C4-2B (cell line): ENCODE data around the gene RFTN1.

Experiments
- H3K27ac ChIP-seq: fragments of 450-650 bp; 2 replicates; pipeline ENCODE4 v1.5.1; 2017
- CTCF ChIP-seq: fragments of 450-650 bp; conservative IDR thresholded peaks from 2 replicates; pipeline ENCODE4 v1.5.1; 2017; ENCODE audit warnings: mild to moderate bottlenecking
- ZFX ChIP-seq: fragments of 450-650 bp; IDR thresholded peaks from 2 replicates; pipeline ENCODE4 v1.6.1; 2017

The RFTN1 gene

GRCh38 chr3:16400106-16400931 lies 113.2 kb downstream of the RFTN1 start:
- no peak overlapping the region for H3K27ac ChIP-seq

GRCh38 chr3:16399473-16399872 lies 114.0 kb downstream of the RFTN1 start:
- no peak for TF ChIP-seq ZFX
- no peak for TF ChIP-seq CTCF
- no peak overlapping the region for H3K27ac ChIP-seq

More at GRCh38 chr3:16400106-16400931, 113.2 kb downstream of the RFTN1 start:
- TF ChIP-seq ZFX (no peak), CTCF (no peak)

- no peak overlapping the region for H3K27ac ChIP-seq
- TF ChIP-seq CTCF (no peak), ZFX (no peak)
Observed at GRCh38 chr3:16398648-16399047, 114.9 kb downstream of the RFTN1 start.

DNA sequence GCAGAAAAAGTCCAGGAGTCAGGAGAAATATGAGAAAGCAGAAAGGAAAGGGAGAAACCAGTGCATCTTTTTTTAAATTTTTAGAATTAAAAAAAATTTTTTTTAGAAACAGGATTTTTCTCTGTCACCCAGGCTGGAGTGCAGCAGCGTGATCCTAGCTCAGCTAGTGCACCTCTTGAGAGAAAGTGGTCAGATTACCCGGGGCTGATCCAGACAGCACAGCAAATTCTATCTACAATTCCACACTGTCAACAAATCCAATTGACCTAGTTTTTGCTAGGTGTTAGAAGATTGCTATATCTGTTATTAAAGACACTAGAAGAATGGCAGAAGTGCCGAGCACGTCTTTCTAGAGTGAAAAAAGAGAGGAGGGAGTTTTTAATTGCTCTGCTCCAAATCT lies 117.3 kb downstream of the RFTN1 start:
- no peak overlapping the region for H3K27ac ChIP-seq
- TF ChIP-seq CTCF (no peak), ZFX (no peak)

GRCh38 chr3:16395212-16395611 lies 118.3 kb downstream of the RFTN1 start:
- no peak for TF ChIP-seq ZFX
- TF ChIP-seq CTCF: no peak
- no peak overlapping the region for H3K27ac ChIP-seq

DNA sequence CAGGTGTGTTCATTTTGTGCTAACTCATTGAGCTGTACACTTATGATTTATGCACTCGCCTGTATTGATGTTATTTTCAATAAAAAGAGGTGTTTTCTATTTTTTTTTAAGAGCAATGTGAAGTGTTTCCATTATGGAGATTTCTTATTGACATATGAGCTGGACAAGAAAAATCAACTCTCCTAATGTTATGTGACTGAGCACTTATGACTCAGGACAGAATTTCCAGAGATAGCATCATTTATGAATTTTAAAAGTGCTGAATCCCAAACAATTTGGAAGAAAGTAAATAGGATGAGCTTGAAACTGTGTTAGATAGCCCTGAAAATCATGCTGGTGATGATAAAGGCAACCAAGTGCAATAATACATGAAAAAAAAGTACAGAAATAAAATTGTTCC lies 118.9 kb downstream of the RFTN1 start:
- no peak overlapping the region for H3K27ac ChIP-seq
- TF ChIP-seq CTCF: no peak
- no peak for TF ChIP-seq ZFX

- TF ChIP-seq CTCF (no peak), ZFX (no peak)
- H3K27ac ChIP-seq: no peak overlapping the region
Observed at GRCh38 chr3:16392717-16393116, 120.8 kb downstream of the RFTN1 start.
